ENCODE data around the gene RTP5.

DNA sequence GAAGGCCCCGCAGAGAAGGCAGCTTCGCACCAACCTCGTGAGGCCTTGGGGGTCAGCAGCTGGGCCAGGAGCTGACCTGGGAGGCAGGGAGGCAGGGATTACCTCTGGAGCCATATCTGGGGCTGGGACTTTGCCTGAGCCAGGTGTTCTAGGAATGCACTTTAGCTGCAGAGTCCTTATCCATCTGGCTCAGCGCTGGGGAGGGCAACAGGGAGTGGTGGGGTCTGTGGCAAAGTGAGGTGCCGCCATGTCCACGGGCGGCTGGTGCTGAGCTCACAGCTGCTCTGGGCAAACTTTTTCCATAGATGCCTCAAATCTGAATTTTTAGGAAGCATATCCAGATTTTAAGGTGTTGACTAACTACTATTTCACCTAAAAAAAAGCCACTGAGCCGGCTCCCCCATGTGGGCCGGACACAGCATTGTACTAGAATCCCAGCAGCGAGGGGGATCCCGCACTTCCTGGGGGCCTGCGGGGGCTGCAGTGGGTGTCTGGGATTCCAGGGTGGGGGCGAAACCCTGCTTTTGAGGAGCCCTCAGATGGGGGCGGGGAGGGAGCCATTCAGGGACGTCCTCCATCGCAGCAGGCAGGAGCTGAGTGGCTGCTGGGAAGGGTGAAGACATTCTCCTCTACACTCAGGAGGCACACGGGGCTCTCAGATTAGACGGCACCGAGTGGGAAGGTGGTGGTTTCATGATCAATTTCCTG is 34.6 kb downstream of the RTP5 start:
- TF ChIP-seq, protein P1, sequence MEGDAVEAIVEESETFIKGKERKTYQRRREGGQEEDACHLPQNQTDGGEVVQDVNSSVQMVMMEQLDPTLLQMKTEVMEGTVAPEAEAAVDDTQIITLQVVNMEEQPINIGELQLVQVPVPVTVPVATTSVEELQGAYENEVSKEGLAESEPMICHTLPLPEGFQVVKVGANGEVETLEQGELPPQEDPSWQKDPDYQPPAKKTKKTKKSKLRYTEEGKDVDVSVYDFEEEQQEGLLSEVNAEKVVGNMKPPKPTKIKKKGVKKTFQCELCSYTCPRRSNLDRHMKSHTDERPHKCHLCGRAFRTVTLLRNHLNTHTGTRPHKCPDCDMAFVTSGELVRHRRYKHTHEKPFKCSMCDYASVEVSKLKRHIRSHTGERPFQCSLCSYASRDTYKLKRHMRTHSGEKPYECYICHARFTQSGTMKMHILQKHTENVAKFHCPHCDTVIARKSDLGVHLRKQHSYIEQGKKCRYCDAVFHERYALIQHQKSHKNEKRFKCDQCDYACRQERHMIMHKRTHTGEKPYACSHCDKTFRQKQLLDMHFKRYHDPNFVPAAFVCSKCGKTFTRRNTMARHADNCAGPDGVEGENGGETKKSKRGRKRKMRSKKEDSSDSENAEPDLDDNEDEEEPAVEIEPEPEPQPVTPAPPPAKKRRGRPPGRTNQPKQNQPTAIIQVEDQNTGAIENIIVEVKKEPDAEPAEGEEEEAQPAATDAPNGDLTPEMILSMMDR (IDR thresholded peaks at IDR 0.05; ENCODE audit: poor library complexity), result no peak
- no peak for TF ChIP-seq EZH2 (IDR thresholded peaks at IDR 0.05; ENCODE audit: borderline replicate concordance)
